GM12873 (cell line): ENCODE data around the gene PNPLA5.

ENCODE experiments used
- TF ChIP-seq, protein P1 (sequence below): IDR thresholded peaks from 2 replicates; pipeline ENCODE4 v1.5.1; 2012; ENCODE audit warnings: low read depth, mild to moderate bottlenecking, moderate library complexity, low read length, control low read depth; ENCODE audit not compliant: insufficient read depth; ENCODE audit errors: missing control alignments

The PNPLA5 gene

DNA sequence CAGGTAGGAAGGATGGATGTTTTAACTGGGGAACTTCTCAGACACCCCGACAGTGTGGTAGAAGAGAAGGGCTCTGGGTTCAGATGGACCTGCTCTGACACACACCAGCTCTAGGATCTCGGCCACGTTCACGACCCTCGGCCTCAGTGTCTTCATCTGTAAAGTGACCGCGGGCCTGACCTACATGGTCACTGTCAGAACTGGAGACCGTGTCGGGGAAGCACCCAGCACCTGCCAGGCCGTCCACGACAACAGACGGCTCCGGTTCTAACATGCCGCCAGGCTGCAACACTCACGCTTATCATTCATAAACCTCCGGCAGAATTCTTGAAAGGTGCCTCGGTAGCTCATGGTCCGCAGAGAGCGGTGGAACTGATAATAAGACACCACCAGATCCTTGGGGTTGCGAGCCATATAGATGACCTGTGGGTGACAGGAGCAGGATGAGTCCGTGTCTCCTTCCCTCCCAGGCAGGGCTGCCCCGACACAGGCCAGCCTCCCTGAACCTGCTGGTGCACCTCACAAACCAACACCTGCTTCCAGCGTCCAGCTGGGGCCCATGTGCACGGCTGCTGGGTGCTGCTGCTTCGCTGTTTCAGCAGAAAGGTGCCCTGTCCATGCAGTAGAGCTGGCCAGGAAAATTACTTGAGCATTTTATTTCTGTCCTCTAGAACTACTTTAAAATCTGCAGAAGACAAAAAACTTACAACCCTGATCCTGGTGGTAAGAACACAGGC lies 53.1 kb downstream of the PNPLA5 start:
- TF ChIP-seq, protein P1, sequence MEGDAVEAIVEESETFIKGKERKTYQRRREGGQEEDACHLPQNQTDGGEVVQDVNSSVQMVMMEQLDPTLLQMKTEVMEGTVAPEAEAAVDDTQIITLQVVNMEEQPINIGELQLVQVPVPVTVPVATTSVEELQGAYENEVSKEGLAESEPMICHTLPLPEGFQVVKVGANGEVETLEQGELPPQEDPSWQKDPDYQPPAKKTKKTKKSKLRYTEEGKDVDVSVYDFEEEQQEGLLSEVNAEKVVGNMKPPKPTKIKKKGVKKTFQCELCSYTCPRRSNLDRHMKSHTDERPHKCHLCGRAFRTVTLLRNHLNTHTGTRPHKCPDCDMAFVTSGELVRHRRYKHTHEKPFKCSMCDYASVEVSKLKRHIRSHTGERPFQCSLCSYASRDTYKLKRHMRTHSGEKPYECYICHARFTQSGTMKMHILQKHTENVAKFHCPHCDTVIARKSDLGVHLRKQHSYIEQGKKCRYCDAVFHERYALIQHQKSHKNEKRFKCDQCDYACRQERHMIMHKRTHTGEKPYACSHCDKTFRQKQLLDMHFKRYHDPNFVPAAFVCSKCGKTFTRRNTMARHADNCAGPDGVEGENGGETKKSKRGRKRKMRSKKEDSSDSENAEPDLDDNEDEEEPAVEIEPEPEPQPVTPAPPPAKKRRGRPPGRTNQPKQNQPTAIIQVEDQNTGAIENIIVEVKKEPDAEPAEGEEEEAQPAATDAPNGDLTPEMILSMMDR, result no peak

DNA sequence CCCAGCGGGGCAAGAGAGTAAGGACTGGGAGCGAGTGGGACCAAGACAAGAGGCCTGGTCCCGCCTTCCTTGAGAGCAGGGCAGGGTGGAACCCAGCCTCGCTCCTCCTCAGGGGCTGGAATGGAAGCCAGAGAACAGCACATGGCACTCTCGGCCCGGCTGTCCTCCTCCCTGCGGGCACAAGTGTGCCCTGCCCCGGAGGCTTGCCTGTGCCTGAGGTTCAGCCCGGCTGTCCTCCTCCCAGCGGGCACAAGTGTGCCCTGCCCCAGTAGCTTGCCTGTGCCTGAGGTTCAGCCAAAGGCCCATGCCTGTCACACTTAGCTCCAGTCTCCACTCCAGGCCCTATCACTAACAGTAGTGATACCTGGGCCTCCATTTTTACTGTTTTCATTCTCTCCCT lies 53.7 kb downstream of the PNPLA5 start:
- TF ChIP-seq, protein P1, result no peak

DNA sequence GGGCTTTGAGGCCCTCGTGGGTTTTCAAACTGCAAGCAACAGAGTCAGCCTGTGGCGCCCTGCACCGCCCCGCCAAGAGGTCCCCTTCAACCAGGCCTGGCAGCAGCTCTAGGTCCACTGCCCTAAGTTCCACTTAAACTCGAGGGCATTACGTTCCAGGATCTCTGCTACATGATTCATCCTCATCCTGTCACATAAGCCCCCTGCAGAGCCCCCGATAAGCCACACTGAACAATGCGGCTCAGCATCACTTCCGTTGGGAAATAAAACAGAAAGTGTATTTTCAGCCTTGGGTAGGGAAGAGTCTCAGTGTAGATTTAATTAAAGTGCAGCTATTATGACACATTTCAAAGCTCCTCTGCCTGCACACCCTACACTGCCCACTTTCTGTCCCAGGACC lies 54.1 kb downstream of the PNPLA5 start:
- TF ChIP-seq, protein P1, result no peak

DNA sequence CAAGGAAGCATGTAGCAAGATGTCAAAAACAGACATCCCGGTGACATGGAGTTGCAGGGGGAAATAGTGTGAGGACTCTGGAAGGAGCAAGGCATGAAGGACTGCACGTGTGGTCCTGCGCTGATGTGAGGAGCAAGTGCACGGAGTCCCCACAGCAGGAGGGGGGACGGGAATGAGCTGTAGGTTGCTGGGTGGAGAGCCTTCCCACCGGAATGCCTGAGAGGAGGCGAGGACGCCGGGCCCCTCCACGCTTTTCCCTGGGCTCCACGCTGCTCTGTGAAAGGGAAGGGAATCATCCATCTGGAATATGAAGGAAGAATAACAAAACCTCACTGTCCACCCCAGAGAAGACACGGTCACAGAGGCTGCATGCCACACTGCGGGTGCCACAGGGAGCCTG lies 56.1 kb downstream of the PNPLA5 start:
- TF ChIP-seq, protein P1, result no peak

DNA sequence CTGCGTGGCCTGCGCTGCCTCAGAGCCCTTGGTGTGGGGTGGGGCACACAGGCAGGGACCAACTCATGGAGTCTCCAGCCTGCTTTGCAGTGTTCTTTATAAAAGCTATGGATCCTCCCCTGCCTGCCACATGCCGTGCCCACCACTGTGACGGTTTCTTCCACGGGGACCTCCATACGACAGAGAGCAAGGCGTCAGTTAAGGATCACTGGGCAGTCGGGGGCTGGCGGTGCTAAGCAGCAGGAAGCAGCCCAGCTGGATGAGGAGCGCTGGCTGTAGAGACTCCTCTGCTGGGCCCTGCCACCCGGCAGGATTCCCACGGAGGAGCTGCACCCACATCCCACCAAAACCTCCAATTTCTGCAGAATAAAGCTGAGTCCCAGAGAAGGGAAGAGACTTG lies 56.6 kb downstream of the PNPLA5 start:
- TF ChIP-seq, protein P1, result no peak

DNA sequence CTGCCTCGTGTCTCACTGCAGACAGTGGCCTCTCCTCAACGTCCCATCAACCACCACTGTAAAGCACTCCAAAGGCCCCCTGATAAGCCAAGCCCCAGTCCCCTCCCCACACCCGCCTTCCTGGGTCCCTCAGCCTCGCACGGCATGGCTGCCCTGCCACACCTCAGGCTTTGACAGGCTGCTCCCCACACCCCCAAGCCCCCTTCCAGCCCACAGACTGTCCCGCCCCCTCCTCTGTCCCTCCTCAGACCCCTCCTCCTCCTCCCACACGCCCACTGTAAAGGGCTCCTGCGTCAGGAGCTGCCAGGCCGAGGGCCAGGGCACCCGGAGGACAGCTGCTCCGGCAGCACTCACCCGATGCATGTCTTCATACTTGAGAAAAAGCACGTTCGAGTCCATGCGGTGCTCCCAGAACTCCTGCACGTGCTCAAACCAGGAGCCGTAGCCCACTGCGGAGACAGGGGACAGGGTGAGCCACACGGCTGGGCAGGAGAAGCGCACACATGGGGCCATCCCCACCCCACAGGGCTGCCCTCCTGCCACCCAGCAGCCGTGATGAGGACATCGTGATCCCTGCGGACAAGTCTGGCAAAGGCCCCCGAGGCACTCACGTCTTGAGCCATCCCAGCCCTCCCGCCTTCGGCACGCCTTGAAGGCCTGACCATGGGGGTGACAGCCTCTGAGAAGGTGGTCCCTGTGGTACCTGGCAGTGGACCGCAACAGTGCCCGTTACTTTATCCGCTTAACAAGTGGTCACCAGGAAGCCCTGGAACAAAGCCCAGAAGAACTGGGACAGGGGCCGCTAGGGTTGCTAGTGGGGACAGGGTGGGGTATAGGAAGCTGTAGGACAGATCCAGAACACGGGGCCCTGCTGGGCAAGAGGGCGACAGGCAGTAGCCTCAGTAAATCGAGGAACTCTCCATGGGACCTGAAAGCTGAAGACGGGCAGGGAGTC lies 58.2 kb downstream of the PNPLA5 start:
- TF ChIP-seq, protein P1, result no peak
